ENCODE data around the gene GOLT1B. TPM values are rescaled to one million over a fixed set of nuclear protein-coding genes. Genes with fewer than 3 reads are reported as not detected.

The GOLT1B gene
- total RNA-seq, 1 donor from 2014 or later, result 30.8 TPM

DNA sequence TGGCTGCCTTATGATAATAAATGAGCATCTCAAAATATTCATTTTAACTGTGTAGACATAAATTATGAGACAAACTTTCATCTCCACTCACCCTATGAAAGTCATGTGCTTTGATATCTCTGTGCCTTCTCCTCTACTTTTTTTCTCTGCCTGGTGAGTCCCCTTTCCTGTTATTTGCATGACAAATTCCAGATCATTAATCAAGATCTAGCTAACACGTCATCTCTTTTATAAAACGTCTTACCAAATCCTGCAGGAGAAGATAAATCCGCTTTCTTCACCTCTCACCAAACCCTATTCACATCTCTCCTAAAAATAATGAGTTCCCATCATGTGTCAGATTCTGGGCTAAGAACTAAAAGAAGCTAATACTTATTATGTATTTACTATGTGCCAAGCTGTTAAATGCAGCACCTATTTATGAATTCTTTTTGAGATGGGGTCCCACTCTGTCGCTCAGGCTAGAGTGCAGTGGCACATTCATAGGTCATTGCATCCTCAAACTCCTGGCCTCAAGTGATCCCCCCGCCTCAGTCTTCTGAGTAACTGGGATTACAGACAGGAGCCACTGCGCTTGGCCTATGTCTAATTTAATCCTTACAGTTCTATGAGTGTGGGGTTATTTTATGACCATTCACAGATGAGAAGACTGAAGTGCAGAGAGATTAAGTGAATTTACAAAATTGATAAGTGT, 51.2 kb downstream of the GOLT1B start:
- DNase-seq (ENCODE audit: low read depth, low spot score), result no peak
- H3K27ac Mint-ChIP-seq (ENCODE audit: unreplicated experiment), result no peak overlapping the region
- TF ChIP-seq, protein P1, sequence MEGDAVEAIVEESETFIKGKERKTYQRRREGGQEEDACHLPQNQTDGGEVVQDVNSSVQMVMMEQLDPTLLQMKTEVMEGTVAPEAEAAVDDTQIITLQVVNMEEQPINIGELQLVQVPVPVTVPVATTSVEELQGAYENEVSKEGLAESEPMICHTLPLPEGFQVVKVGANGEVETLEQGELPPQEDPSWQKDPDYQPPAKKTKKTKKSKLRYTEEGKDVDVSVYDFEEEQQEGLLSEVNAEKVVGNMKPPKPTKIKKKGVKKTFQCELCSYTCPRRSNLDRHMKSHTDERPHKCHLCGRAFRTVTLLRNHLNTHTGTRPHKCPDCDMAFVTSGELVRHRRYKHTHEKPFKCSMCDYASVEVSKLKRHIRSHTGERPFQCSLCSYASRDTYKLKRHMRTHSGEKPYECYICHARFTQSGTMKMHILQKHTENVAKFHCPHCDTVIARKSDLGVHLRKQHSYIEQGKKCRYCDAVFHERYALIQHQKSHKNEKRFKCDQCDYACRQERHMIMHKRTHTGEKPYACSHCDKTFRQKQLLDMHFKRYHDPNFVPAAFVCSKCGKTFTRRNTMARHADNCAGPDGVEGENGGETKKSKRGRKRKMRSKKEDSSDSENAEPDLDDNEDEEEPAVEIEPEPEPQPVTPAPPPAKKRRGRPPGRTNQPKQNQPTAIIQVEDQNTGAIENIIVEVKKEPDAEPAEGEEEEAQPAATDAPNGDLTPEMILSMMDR (conservative IDR thresholded peaks at IDR 0.05), result no peak
- no peaks in the 10 kb centered on the region for H3K4me1 Mint-ChIP-seq
- H3K36me3 Mint-ChIP-seq (ENCODE audit: low read depth), result no peaks in the 10 kb centered on the region
- no peaks in the 10 kb centered on the region for H3K27me3 Mint-ChIP-seq (ENCODE audit: low read depth)
- no peak overlapping the region for H3K4me3 Mint-ChIP-seq
- H3K9me3 Mint-ChIP-seq, result no peaks in the 10 kb centered on the region

DNA sequence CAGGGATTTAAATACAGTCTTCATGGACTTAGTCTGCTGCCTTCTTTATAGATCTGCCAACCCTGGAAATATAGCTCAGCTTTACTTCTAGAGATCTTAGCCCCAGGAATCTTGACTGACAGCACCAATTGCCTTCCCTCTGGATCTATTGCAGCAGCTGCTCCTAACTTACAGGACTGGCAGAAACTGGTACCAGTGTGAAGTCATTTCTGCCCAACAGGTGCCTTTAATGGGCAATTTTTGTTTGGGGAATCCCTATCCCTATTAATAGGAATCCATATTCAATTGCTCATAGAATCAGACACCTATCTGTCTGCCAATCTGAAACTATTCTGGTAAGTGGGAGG, 51.7 kb downstream of the GOLT1B start:
- TF ChIP-seq, protein P1 (conservative IDR thresholded peaks at IDR 0.05), result no peak
- Mint-ChIP-seq H3K4me1 (no peaks in the 10 kb centered on the region), H3K9me3 (peaks cover 2% of the 10 kb centered on the region), H3K4me3 (no peak overlapping the region), H3K36me3 (ENCODE audit: low read depth) (no peaks in the 10 kb centered on the region), H3K27me3 (ENCODE audit: low read depth) (no peaks in the 10 kb centered on the region), H3K27ac (ENCODE audit: unreplicated experiment) (no peak overlapping the region)
- no peak for DNase-seq (ENCODE audit: low read depth, low spot score)

DNA sequence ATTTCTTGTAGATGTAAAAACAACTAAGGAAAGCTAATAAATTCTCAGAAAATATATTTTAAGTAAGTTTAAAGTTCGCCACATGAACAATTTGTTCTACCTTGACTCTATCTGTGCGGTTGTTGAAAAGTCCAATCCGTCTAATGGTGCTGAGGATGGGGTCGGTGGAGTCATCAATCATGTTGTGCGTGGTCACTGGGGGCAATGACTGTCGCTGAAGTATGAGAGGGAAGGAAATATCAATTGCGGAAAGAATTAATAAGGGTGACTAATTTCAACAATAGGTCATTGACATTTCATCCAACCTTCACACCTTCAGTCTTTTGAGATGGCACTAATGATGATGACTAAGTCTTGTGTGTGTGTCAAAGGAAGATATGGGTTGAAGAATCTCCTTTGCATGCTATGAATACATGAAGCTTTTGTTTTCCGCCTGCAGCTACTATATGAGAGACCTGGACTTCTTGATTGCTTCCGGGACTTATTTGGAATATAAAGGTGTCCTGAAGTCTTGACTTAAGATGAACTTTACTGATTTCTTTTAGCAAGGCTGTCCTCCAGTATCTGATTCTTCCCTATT, 56.6 kb downstream of the GOLT1B start:
- Mint-ChIP-seq H3K4me1 (no peaks in the 10 kb centered on the region), H3K27ac (ENCODE audit: unreplicated experiment) (no peak overlapping the region), H3K36me3 (ENCODE audit: low read depth) (no peaks in the 10 kb centered on the region), H3K9me3 (peaks cover 2% of the 10 kb centered on the region), H3K27me3 (ENCODE audit: low read depth) (no peaks in the 10 kb centered on the region), H3K4me3 (no peak overlapping the region)
- no peak for DNase-seq (ENCODE audit: low read depth, low spot score)
- TF ChIP-seq, protein P1 (conservative IDR thresholded peaks at IDR 0.05), result no peak

DNA sequence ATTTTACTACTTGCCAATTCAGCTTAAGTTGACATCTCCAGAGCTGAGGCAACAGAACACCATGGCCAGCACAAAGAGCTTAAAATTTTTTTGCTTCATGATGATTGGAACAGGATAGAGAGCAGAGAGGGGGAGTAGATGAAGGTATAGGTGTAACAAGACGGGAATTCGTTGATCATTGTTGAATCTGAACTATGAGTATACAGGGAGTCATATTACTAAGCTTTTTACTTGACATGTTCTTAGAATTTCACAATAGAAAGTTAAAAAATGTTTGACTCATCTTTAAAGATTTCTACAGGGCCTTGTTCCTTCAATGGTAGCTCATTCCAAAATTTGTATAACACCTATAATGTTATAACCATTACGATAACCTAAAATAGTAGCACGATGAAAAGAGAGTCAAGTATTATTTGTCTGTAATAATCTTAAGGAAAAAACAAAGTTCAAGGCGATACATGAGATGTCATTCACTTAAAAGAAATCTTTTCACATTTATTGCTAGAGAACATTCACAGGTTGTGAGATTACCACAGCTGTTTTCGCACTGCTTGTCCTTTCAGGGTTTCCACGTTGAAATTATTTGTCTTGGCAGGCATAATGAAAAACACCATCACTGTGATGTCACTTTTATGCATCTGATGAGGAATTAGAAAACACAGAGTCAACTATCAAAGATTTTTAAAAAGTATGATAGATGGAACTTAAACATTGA, 58.4 kb downstream of the GOLT1B start:
- TF ChIP-seq, protein P1 (conservative IDR thresholded peaks at IDR 0.05), result no peak
- peaks cover 2% of the 10 kb centered on the region for H3K9me3 Mint-ChIP-seq
- no peak for DNase-seq (ENCODE audit: low read depth, low spot score)
- H3K27me3 Mint-ChIP-seq (ENCODE audit: low read depth), result no peaks in the 10 kb centered on the region
- H3K4me1 Mint-ChIP-seq, result no peaks in the 10 kb centered on the region
- no peak overlapping the region for H3K27ac Mint-ChIP-seq (ENCODE audit: unreplicated experiment)
- no peaks in the 10 kb centered on the region for H3K36me3 Mint-ChIP-seq (ENCODE audit: low read depth)
- H3K4me3 Mint-ChIP-seq, result no peak overlapping the region

DNA sequence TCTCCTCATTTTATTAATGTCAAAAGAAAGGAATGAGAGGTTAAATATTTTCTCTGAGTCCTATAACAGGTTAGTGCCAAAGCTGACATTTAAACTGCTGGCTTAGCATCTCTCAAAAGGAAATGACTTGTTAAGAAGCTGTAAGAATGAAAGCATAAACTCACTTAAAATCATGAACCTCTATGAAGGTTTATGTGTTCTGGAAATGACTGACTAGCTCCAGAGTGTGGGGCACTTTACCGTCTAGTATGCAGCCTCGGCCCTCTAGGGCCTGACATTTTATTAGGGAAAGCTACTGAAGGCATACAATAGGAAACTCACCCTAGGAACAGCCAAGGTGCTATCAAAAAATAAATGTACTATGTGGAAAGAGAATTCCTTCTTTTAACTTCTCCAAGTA, 59.6 kb downstream of the GOLT1B start:
- Mint-ChIP-seq H3K9me3 (peaks cover 2% of the 10 kb centered on the region), H3K4me1 (no peaks in the 10 kb centered on the region), H3K27me3 (ENCODE audit: low read depth) (no peaks in the 10 kb centered on the region), H3K4me3 (no peak overlapping the region), H3K36me3 (ENCODE audit: low read depth) (no peaks in the 10 kb centered on the region), H3K27ac (ENCODE audit: unreplicated experiment) (no peak overlapping the region)
- TF ChIP-seq, protein P1 (conservative IDR thresholded peaks at IDR 0.05), result no peak
- no peak for DNase-seq (ENCODE audit: low read depth, low spot score)
